ENCODE measurements around the gene UBR3.

The UBR3 gene

DNA sequence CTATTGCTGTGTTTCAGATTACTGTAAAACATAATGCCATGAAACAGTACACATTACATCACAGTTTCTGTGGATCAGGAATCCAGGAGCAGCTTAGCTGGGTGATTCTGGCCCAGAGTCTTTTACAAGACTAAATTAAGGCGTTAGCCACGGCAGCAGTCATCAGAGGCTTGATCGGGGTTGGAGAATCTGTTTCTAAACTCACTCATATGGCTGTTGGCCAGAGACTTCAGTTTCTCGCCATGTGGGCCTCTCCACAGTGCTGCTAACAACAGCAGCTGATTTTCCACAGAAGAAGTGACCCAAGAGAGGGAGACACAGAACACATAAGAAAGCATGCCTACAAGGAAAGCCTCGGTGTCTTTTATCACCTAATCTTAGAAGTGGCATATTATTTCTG lies 261.5 kb downstream of the UBR3 start:
- no peak for TF ChIP-seq CTCF (IDR thresholded peaks at IDR 0.05; ENCODE audit: insufficient read depth, missing control alignments)
- FAIRE-seq (no peak), DNase-seq (ENCODE audit: insufficient read length, low spot score) (no peak)

- FAIRE-seq (no peak), DNase-seq (ENCODE audit: insufficient read length, low spot score) (no peak)
- TF ChIP-seq CTCF (IDR thresholded peaks at IDR 0.05; ENCODE audit: insufficient read depth, missing control alignments) = no peak
Observed at GRCh38 chr2:170090229-170090628, 263.0 kb downstream of the UBR3 start.

DNA sequence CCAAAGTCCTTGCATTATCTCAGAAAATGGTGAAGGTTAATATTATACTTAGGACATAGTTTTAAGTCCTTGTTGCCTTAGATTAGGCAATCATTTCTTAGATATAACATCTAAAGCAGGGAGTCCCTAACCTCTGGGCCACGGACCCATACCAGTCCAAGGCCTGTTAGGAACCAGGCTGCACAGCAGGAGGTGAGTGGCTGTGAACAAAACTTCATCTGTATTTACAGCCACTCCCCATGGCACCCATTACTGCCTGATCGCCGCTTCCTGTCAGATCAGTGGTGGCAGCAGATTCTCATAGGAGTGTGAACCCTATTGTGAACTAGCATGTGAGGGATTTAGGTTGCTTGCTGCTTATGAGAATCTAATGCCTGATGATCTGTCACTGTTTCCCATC lies 264.2 kb downstream of the UBR3 start:
- DNase-seq (ENCODE audit: insufficient read length, low spot score) (no peak), FAIRE-seq (no peak)
- TF ChIP-seq CTCF (IDR thresholded peaks at IDR 0.05; ENCODE audit: insufficient read depth, missing control alignments) = no peak

DNA sequence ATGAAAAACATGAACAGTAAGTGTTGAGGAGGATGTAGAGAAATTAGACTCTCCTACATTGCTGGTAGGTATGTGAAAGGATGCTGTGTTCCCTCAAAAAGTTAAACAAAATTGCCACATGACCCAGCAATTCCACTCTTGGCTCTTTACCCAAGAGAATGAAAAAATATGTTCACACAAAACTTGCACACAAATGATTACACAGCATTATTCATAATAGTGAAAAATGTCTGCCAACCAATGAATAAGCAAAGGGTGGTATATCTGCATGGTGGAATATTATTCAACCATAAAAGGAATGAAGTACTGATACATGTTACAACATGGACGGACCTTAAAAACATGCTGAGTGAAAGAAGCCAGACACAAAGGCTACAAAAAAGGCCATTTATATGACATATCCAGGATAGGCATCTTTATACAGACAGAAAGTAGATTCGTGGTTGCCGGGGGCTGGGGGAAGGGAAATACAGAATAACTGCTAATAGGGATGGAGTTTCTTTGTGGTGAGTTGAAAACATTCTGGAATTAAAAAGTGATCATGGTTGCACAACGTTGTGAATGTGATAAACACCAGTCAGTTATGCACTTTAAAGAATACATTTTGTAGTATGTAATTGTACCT lies 265.3 kb downstream of the UBR3 start:
- DNase-seq (ENCODE audit: insufficient read length, low spot score) (no peak), FAIRE-seq (no peak)
- TF ChIP-seq CTCF (IDR thresholded peaks at IDR 0.05; ENCODE audit: insufficient read depth, missing control alignments) = no peak

GRCh38 chr2:170095380-170095779 lies 268.1 kb downstream of the UBR3 start:
- DNase-seq (ENCODE audit: insufficient read length, low spot score) (no peak), FAIRE-seq (no peak)
- TF ChIP-seq CTCF (IDR thresholded peaks at IDR 0.05; ENCODE audit: insufficient read depth, missing control alignments) = no peak

- no peak for FAIRE-seq
Observed at GRCh38 chr2:170098626-170099312, 271.5 kb downstream of the UBR3 start.

More at GRCh38 chr2:170098626-170099312, 271.5 kb downstream of the UBR3 start:
- no peak for TF ChIP-seq CTCF (IDR thresholded peaks at IDR 0.05; ENCODE audit: insufficient read depth, missing control alignments)
- no peak for DNase-seq (ENCODE audit: insufficient read length, low spot score)

All from D721Med (cell line).